Fibroblast of lung (primary cell): ENCODE measurements around the gene UGT1A5. TPM values are rescaled to one million over a fixed set of nuclear protein-coding genes. Genes with fewer than 3 reads are reported as not detected.
A peak's percentile ranks its signal among the peaks of the same experiment; 100 is the strongest.

Experiments
- DNase-seq, 2 donors: peaks; one replicate each; pipeline versions ENCODE4 v3.0.0 to v3.0.0-alpha.2; 2010; ENCODE audit warnings: low read depth in 2 of 2
- H2AFZ ChIP-seq: 2 replicates; pipeline ENCODE4 v1.5.1; 2012; ENCODE audit warnings: low read length, control low read depth, inconsistent platforms
- H3K27ac ChIP-seq: 2 replicates; pipeline ENCODE4 v1.5.1; 2011; ENCODE audit warnings: low read length, control low read depth; ENCODE audit not compliant: insufficient read depth
- H3K27me3 ChIP-seq: 2 replicates; pipeline ENCODE4 v1.5.1; 2011; ENCODE audit warnings: mild to moderate bottlenecking, low read length; ENCODE audit not compliant: control insufficient read depth, insufficient read depth
- H3K36me3 ChIP-seq: 2 replicates; pipeline ENCODE4 v1.5.1; 2011; ENCODE audit warnings: low read length; ENCODE audit not compliant: control insufficient read depth, insufficient read depth
- H3K4me1 ChIP-seq: 2 replicates; pipeline ENCODE4 v1.5.1; 2011; ENCODE audit warnings: low read length; ENCODE audit not compliant: control insufficient read depth, insufficient read depth; ENCODE audit errors: extremely low read depth
- H3K4me2 ChIP-seq: 2 replicates; pipeline ENCODE4 v1.5.1; 2011; ENCODE audit warnings: low read length, control low read depth; ENCODE audit not compliant: insufficient read depth; ENCODE audit errors: extremely low read depth
- H3K4me3 ChIP-seq, 4 experiments: fragments of 200-600 bp in 1 of 4; sonication (generic) in 1 of 4; replicated peaks in 1 of 4; 2 replicates each; pipeline ENCODE4 v1.5.1; 2011 to 2016; ENCODE audit warnings: low read length in 4 of 4, low read depth in 3 of 4, mild to moderate bottlenecking in 3 of 4, control low read depth in 2 of 4, inconsistent platforms in 1 of 4, mixed read lengths in 1 of 4; ENCODE audit not compliant: insufficient read depth in 1 of 4; ENCODE audit errors: control extremely low read depth in 1 of 4
- H3K79me2 ChIP-seq: 2 replicates; pipeline ENCODE4 v1.5.1; 2012; ENCODE audit warnings: mild to moderate bottlenecking, low read length, inconsistent platforms; ENCODE audit not compliant: control insufficient read depth, insufficient read depth
- H3K9ac ChIP-seq: 2 replicates; pipeline ENCODE4 v1.5.1; 2011; ENCODE audit warnings: mild to moderate bottlenecking, low read length, control low read depth; ENCODE audit not compliant: insufficient read depth
- H3K9me3 ChIP-seq: 2 replicates; pipeline ENCODE4 v1.5.1; 2012; ENCODE audit warnings: low read depth, low read length; ENCODE audit not compliant: control insufficient read depth, insufficient read depth
- H4K20me1 ChIP-seq: 2 replicates; pipeline ENCODE4 v1.5.1; 2011; ENCODE audit warnings: low read length; ENCODE audit not compliant: control insufficient read depth, insufficient read depth; ENCODE audit errors: extremely low read depth
- EZH2 ChIP-seq: IDR thresholded peaks from 2 replicates; pipeline ENCODE4 v1.5.1; 2012; ENCODE audit warnings: low read length, control low read depth, mild to moderate bottlenecking; ENCODE audit errors: missing control alignments
- polyA plus RNA-seq, 2 donors: library from polyadenylated mRNA; depleted of rRNA in 1 of 2; stranded (reverse) in 1 of 2; unstranded in 1 of 2; fragments of >200 nt; gene quantifications; 2 replicates each; pipeline ENCODE4 v1.2.1, GENCODE V29; 2011 to 2012; ENCODE audit warnings: missing spikeins in 1 of 2
- total RNA-seq: library from RNA; depleted of rRNA; stranded (reverse); fragments of >200 nt; gene quantifications from 2 replicates; pipeline ENCODE4 v1.2.1, GENCODE V29; 2014
- TF ChIP-seq, protein P1 (sequence below), 2 donors: IDR thresholded peaks in 1 of 2; conservative IDR thresholded peaks in 1 of 2; 1 replicate in 1 of 2; 2 replicates in 1 of 2; pipeline ENCODE4 v1.5.1; 2011 to 2012; ENCODE audit warnings: low read length in 2 of 2, control low read depth in 1 of 2, inconsistent platforms in 1 of 2, low read depth in 1 of 2, mild to moderate bottlenecking in 1 of 2

The UGT1A5 gene
- total and polyA plus RNA-seq, 2 donors (not counting 1 experiment from before 2014, with no cell fraction given): not detected

DNA sequence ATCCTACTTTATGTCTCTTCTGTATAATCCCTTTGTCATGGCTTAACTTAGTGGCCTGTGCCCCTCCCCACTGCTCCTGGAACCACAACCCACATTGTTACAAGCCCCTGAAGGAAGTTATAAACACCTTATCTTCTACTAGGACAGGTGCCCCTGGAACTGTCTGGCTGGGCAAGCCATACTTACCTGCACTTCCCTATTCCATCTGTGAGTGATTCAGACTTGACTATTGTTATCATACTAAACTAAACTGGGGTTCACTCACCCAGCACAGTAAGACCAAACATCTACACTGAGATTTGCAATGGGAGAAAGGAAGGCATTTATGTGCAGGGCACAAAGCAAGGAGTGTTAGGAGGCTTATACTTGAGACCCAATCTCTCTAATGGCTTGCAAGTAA lies 23.7 kb upstream of the UGT1A5 start:
- Histone ChIP-seq H3K9ac (no peak overlapping the region), H3K36me3 (no peaks in the 10 kb centered on the region), H2AFZ (no peak overlapping the region), H3K27me3 (no peaks in the 10 kb centered on the region), H3K4me1 (no peaks in the 10 kb centered on the region), H3K9me3 (no peaks in the 10 kb centered on the region), H4K20me1 (no peaks in the 10 kb centered on the region), H3K4me2 (no peak overlapping the region), H3K4me3 (no peak overlapping the region), H3K27ac (no peak overlapping the region), H3K79me2 (no peaks in the 10 kb centered on the region)
- no peak for DNase-seq
- no peak for TF ChIP-seq EZH2
- TF ChIP-seq, protein P1, sequence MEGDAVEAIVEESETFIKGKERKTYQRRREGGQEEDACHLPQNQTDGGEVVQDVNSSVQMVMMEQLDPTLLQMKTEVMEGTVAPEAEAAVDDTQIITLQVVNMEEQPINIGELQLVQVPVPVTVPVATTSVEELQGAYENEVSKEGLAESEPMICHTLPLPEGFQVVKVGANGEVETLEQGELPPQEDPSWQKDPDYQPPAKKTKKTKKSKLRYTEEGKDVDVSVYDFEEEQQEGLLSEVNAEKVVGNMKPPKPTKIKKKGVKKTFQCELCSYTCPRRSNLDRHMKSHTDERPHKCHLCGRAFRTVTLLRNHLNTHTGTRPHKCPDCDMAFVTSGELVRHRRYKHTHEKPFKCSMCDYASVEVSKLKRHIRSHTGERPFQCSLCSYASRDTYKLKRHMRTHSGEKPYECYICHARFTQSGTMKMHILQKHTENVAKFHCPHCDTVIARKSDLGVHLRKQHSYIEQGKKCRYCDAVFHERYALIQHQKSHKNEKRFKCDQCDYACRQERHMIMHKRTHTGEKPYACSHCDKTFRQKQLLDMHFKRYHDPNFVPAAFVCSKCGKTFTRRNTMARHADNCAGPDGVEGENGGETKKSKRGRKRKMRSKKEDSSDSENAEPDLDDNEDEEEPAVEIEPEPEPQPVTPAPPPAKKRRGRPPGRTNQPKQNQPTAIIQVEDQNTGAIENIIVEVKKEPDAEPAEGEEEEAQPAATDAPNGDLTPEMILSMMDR (conservative IDR thresholded peaks at IDR 0.05 in 1 of 2, IDR thresholded peaks at IDR 0.05 in 1 of 2; ENCODE audit: low read depth in 1 of 2, low read length in 2 of 2): no peak

DNA sequence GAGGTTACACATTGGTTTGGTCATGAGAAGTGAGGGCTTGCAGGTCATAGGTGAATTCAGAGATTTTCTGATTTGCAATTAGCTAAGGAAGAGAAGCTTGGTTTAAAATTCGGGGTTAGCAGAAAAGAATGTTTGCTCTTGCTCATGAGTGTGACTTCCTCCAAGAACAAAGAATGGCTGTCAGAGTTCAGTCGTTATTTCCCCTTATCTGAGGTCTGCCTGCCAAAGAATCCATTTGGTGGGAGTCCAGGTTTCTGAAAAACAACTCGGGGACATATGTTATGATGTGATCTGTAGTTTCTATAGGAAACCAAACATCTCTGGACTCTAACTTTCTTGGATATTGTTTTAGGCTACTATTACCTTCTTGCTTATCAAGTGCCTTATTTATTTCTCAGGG lies 23.2 kb upstream of the UGT1A5 start:
- DNase-seq: no peak
- no peak overlapping the region for H2AFZ ChIP-seq
- H3K9ac ChIP-seq: no peak overlapping the region
- H4K20me1 ChIP-seq: no peaks in the 10 kb centered on the region
- no peaks in the 10 kb centered on the region for H3K36me3 ChIP-seq
- no peak overlapping the region for H3K4me2 ChIP-seq
- no peaks in the 10 kb centered on the region for H3K79me2 ChIP-seq
- H3K9me3 ChIP-seq: no peaks in the 10 kb centered on the region
- H3K4me3 ChIP-seq: no peak overlapping the region
- no peak overlapping the region for H3K27ac ChIP-seq
- TF ChIP-seq, protein P1 (conservative IDR thresholded peaks at IDR 0.05 in 1 of 2, IDR thresholded peaks at IDR 0.05 in 1 of 2; ENCODE audit: low read depth in 1 of 2, low read length in 2 of 2): no peak
- TF ChIP-seq EZH2: no peak
- H3K4me1 ChIP-seq: no peaks in the 10 kb centered on the region
- H3K27me3 ChIP-seq: no peaks in the 10 kb centered on the region

DNA sequence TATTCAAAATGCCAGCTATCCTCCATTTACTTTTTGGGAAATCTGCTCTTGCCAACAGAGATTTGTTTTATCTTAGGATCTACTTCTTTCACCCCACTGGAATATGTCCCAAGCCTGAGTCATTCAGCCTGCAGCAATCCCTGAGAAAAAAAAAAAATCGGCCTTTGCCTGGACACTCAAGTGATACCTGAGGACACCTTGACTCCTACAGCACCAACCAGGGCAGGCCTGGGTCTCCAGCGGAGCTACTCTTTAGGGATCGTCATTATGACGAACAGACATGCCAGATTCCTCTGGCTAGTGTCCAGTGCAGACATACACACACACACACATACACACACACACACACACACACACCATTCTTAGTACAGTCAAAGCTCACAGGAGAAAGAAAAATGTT lies 22.3 kb upstream of the UGT1A5 start:
- TF ChIP-seq EZH2: no peak
- TF ChIP-seq, protein P1 (conservative IDR thresholded peaks at IDR 0.05 in 1 of 2, IDR thresholded peaks at IDR 0.05 in 1 of 2; ENCODE audit: low read depth in 1 of 2, low read length in 2 of 2): no peak

More for the DNA sequence above, 22.3 kb upstream of the UGT1A5 start:
- H3K27me3 ChIP-seq: no peaks in the 10 kb centered on the region
- no peak overlapping the region for H2AFZ ChIP-seq
- peak in 1 of 2 donors; percentile 30 for DNase-seq
- no peaks in the 10 kb centered on the region for H3K36me3 ChIP-seq
- H3K9ac ChIP-seq: no peak overlapping the region
- no peaks in the 10 kb centered on the region for H4K20me1 ChIP-seq
- H3K9me3 ChIP-seq: no peaks in the 10 kb centered on the region
- no peaks in the 10 kb centered on the region for H3K79me2 ChIP-seq
- H3K27ac ChIP-seq: no peak overlapping the region
- no peaks in the 10 kb centered on the region for H3K4me1 ChIP-seq
- H3K4me3 ChIP-seq: no peak overlapping the region
- H3K4me2 ChIP-seq: no peak overlapping the region
